ENCODE results near the gene PRPS1. TPM values are rescaled to one million over a fixed set of nuclear protein-coding genes. Genes with fewer than 3 reads are reported as not detected.

Gene PRPS1
- total and polyA plus RNA-seq, 2 of the 13 experiments (the other 11 are each of a cell fraction or from before 2014, with no cell fraction given) = 33.7 to 54.4 TPM

- TF ChIP-seq SIX1 (CRISPR knock-in tag; IDR thresholded peaks at IDR 0.05; ENCODE audit: borderline replicate concordance) (no peak), RELA (CRISPR knock-in tag; IDR thresholded peaks at IDR 0.05) (no peak), TMF1 (CRISPR knock-in tag; IDR thresholded peaks at IDR 0.05; ENCODE audit: low read depth) (no peak), ZBTB10 (CRISPR knock-in tag; IDR thresholded peaks at IDR 0.05; ENCODE audit: borderline replicate concordance) (no peak), ZNF235 (CRISPR knock-in tag; IDR thresholded peaks at IDR 0.05; ENCODE audit: borderline replicate concordance) (no peak), KDM2A (CRISPR knock-in tag; IDR thresholded peaks at IDR 0.05; ENCODE audit: borderline replicate concordance, low read depth) (no peak), EZH2 (conservative IDR thresholded peaks at IDR 0.05; ENCODE audit: low read depth, low read length) (no peak), KDM3A (CRISPR knock-in tag; IDR thresholded peaks at IDR 0.05; ENCODE audit: low read depth) (no peak), SP1 (IDR thresholded peaks at IDR 0.05) (no peak), SP1 (CRISPR knock-in tag; IDR thresholded peaks at IDR 0.05) (no peak), RAD51 (IDR thresholded peaks at IDR 0.05; ENCODE audit: borderline replicate concordance) (no peak)
- TF ChIP-seq, protein P1, sequence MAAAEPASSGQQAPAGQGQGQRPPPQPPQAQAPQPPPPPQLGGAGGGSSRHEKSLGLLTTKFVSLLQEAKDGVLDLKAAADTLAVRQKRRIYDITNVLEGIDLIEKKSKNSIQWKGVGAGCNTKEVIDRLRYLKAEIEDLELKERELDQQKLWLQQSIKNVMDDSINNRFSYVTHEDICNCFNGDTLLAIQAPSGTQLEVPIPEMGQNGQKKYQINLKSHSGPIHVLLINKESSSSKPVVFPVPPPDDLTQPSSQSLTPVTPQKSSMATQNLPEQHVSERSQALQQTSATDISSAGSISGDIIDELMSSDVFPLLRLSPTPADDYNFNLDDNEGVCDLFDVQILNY (CRISPR knock-in tag; conservative IDR thresholded peaks at IDR 0.05) = no peak
- TF ChIP-seq, protein P2, sequence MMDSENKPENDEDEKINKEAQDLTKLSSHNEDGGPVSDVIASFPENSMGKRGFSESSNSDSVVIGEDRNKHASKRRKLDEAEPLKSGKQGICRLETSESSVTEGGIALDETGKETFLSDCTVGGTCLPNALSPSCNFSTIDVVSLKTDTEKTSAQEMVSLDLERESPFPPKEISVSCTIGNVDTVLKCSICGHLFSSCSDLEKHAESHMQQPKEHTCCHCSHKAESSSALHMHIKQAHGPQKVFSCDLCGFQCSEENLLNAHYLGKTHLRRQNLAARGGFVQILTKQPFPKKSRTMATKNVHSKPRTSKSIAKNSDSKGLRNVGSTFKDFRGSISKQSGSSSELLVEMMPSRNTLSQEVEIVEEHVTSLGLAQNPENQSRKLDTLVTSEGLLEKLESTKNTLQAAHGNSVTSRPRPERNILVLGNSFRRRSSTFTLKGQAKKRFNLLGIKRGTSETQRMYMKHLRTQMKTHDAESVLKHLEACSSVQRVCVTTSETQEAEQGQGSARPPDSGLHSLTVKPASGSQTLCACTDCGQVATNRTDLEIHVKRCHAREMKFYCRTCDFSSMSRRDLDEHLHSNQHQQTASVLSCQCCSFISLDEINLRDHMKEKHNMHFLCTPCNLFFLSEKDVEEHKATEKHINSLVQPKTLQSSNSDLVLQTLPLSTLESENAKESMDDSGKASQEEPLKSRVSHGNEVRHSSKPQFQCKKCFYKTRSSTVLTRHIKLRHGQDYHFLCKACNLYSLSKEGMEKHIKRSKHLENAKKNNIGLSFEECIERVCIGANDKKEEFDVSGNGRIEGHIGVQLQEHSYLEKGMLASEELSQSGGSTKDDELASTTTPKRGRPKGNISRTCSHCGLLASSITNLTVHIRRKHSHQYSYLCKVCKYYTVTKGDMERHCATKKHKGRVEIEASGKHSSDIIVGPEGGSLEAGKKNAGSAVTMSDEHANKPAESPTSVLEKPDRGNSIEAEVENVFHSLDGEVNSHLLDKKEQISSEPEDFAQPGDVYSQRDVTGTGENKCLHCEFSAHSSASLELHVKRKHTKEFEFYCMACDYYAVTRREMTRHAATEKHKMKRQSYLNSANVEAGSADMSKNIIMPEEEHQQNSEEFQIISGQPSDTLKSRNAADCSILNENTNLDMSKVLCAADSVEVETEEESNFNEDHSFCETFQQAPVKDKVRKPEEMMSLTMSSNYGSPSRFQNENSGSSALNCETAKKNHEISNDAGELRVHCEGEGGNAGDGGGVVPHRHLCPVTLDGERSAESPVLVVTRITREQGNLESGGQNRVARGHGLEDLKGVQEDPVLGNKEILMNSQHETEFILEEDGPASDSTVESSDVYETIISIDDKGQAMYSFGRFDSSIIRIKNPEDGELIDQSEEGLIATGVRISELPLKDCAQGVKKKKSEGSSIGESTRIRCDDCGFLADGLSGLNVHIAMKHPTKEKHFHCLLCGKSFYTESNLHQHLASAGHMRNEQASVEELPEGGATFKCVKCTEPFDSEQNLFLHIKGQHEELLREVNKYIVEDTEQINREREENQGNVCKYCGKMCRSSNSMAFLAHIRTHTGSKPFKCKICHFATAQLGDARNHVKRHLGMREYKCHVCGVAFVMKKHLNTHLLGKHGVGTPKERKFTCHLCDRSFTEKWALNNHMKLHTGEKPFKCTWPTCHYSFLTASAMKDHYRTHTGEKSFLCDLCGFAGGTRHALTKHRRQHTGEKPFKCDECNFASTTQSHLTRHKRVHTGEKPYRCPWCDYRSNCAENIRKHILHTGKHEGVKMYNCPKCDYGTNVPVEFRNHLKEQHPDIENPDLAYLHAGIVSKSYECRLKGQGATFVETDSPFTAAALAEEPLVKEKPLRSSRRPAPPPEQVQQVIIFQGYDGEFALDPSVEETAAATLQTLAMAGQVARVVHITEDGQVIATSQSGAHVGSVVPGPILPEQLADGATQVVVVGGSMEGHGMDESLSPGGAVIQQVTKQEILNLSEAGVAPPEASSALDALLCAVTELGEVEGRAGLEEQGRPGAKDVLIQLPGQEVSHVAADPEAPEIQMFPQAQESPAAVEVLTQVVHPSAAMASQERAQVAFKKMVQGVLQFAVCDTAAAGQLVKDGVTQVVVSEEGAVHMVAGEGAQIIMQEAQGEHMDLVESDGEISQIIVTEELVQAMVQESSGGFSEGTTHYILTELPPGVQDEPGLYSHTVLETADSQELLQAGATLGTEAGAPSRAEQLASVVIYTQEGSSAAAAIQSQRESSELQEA (CRISPR knock-in tag; IDR thresholded peaks at IDR 0.05; ENCODE audit: not compliant biosample characterization) = no peak
These were observed 58.5 kb downstream of the PRPS1 start (continued) for GRCh38 chrX:107686792-107687191.

Measured in HepG2 (cell line).